SK-N-SH (cell line): ENCODE data around the gene NRL. TPM values are rescaled to one million over a fixed set of nuclear protein-coding genes. Genes with fewer than 3 reads are reported as not detected.
"Not testable (repeated sequence)": the region's sequence is repeated elsewhere in the genome, so short reads cannot be mapped to it uniquely, and the experiment has no call there.

Source experiments
- CTCF ChIA-PET: fragments of 300-600, 350-600 bp; formaldehyde crosslinking; extraction: SDS; loops from one replicate; lab custom pipeline; 2021; lab: Yijun Ruan, JAX
- POLR2A ChIA-PET: fragments of 350-600 bp; sonication (Branson Sonifier 250); formaldehyde crosslinking; extraction: SDS; loops from one replicate; lab custom pipeline; 2020; ENCODE audit warnings: antibody characterized with exemption, inconsistent platforms; lab: Yijun Ruan, JAX
- DNase-seq: peaks from one replicate; pipeline ENCODE4 v3.0.0; 2012
- H2AFZ ChIP-seq: fragments of 200-600 bp; sonication (generic); 2 replicates; pipeline ENCODE4 v1.8.1; 2016; ENCODE audit warnings: antibody characterized with exemption, mild to moderate bottlenecking, low read depth
- H3F3A ChIP-seq: fragments of 200-600 bp; sonication (generic); replicated peaks from 2 replicates; pipeline ENCODE3; 2016; ENCODE audit warnings: antibody characterized with exemption, mild to moderate bottlenecking; ENCODE audit not compliant: insufficient read depth
- H3K27ac ChIP-seq, 2 experiments: fragments of 200-500 bp in 1 of 2; fragments of 200-600 bp in 1 of 2; sonication (Bioruptor generic) in 1 of 2; sonication (generic), shearing (Covaris generic) in 1 of 2; 2 replicates each; pipeline versions ENCODE4 v1.5.1 to v1.6.1; 2014 to 2016; ENCODE audit warnings: low read depth in 2 of 2, inconsistent platforms in 1 of 2, low read length in 1 of 2, mild to moderate bottlenecking in 1 of 2, mixed read lengths in 1 of 2
- H3K27me3 ChIP-seq: fragments of 200-600 bp; sonication (generic), shearing (Covaris generic); 2 replicates; pipeline ENCODE4 v1.6.1; 2016; ENCODE audit warnings: mixed run types; ENCODE audit not compliant: insufficient read depth
- H3K36me3 ChIP-seq, 2 experiments: fragments of 200-500 bp in 1 of 2; fragments of 200-600 bp in 1 of 2; sonication (Bioruptor generic) in 1 of 2; sonication (generic) in 1 of 2; replicated peaks in 1 of 2; 2 replicates each; pipeline versions ENCODE3 to v1.5.1; 2014 to 2016; ENCODE audit warnings: low read length in 1 of 2, mild to moderate bottlenecking in 1 of 2; ENCODE audit not compliant: insufficient read depth in 2 of 2, control insufficient read depth in 1 of 2
- H3K4me1 ChIP-seq, 2 experiments: fragments of 200-500 bp in 1 of 2; fragments of 200-600 bp in 1 of 2; sonication (Bioruptor generic) in 1 of 2; sonication (generic), shearing (Covaris generic) in 1 of 2; 2 replicates each; pipeline versions ENCODE4 v1.5.1 to v1.6.1; 2014 to 2016; ENCODE audit warnings: low read depth in 1 of 2, low read length in 1 of 2, mixed run types in 1 of 2; ENCODE audit not compliant: insufficient read depth in 2 of 2, control insufficient read depth in 1 of 2
- H3K4me2 ChIP-seq: fragments of 200-600 bp; sonication (generic), shearing (Covaris generic); 2 replicates; pipeline ENCODE4 v1.6.1; 2017; ENCODE audit warnings: mixed run types
- H3K4me3 ChIP-seq, 2 experiments: fragments of 200-500 bp in 1 of 2; fragments of 200-600 bp in 1 of 2; sonication (Bioruptor generic) in 1 of 2; sonication (generic), shearing (Covaris generic) in 1 of 2; 2 replicates each; pipeline versions ENCODE4 v1.5.1 to v1.8.1; 2014 to 2016; ENCODE audit warnings: low read depth in 2 of 2, inconsistent platforms in 1 of 2, low read length in 1 of 2, mild to moderate bottlenecking in 1 of 2, mixed read lengths in 1 of 2, moderate library complexity in 1 of 2
- H3K79me2 ChIP-seq: fragments of 200-600 bp; sonication (generic); 2 replicates; pipeline ENCODE4 v1.8.1; 2017; ENCODE audit warnings: mild to moderate bottlenecking; ENCODE audit not compliant: insufficient read depth
- H3K9ac ChIP-seq: fragments of 200-600 bp; sonication (generic); 2 replicates; pipeline ENCODE4 v1.6.1; 2017; ENCODE audit warnings: mixed run types
- H3K9me2 ChIP-seq: fragments of 200-600 bp; sonication (generic); 2 replicates; pipeline ENCODE4 v1.6.1; 2017; ENCODE audit warnings: mixed run types
- H3K9me3 ChIP-seq: fragments of 200-600 bp; sonication (generic); 2 replicates; pipeline ENCODE4 v1.6.1; 2017; ENCODE audit warnings: mixed run types, mild to moderate bottlenecking, moderate library complexity
- H4K20me1 ChIP-seq: fragments of 200-600 bp; sonication (generic); 2 replicates; pipeline ENCODE4 v1.6.1; 2017; ENCODE audit warnings: mild to moderate bottlenecking, mixed run types; ENCODE audit not compliant: insufficient read depth
- CHD2 ChIP-seq: fragments of 150-350 bp; IDR thresholded peaks from 2 replicates; pipeline ENCODE4 v1.6.1; 2018; ENCODE audit warnings: low read length; ENCODE audit not compliant: partially characterized antibody
- EZH2phosphoT487 ChIP-seq: fragments of 200-600 bp; sonication (generic); IDR thresholded peaks from 2 replicates; pipeline ENCODE4 v1.6.1; 2017; ENCODE audit warnings: low read depth, mixed run types, mild to moderate bottlenecking, antibody characterized with exemption, moderate library complexity, borderline replicate concordance
- FOSL2 ChIP-seq: IDR thresholded peaks from 2 replicates; pipeline ENCODE4 v1.4.0; 2012; ENCODE audit warnings: low read depth, mild to moderate bottlenecking, moderate library complexity, borderline replicate concordance
- FOXJ3 ChIP-seq: sonication (generic); formaldehyde crosslinking; IDR thresholded peaks from 2 replicates; pipeline ENCODE4 v1.5.1; 2020; ENCODE audit warnings: mild to moderate bottlenecking, missing genetic modification reagents
- MEF2A ChIP-seq: IDR thresholded peaks from 2 replicates; pipeline ENCODE4 v1.4.0; 2012; ENCODE audit warnings: low read depth, borderline replicate concordance
- MXI1 ChIP-seq: IDR thresholded peaks from 2 replicates; pipeline ENCODE4 v1.6.1; 2012; ENCODE audit warnings: mild to moderate bottlenecking, low read depth, low read length, improper control_type of control experiment
- NFIC ChIP-seq: IDR thresholded peaks from 2 replicates; pipeline ENCODE4 v1.4.0; 2012; ENCODE audit warnings: borderline replicate concordance
- RAD21 ChIP-seq: IDR thresholded peaks from 2 replicates; pipeline ENCODE4 v1.6.1; 2012; ENCODE audit warnings: mild to moderate bottlenecking, low read length
- RCOR1 ChIP-seq: fragments of 150-350 bp; IDR thresholded peaks from 2 replicates; pipeline ENCODE4 v1.6.1; 2017; ENCODE audit warnings: antibody characterized with exemption, low read length
- RXRA ChIP-seq: IDR thresholded peaks from 2 replicates; pipeline ENCODE4 v1.4.0; 2012; ENCODE audit warnings: low read depth, mild to moderate bottlenecking, borderline replicate concordance
- SIN3A ChIP-seq: IDR thresholded peaks from 2 replicates; pipeline ENCODE4 v1.6.1; 2012; ENCODE audit warnings: low read depth, mild to moderate bottlenecking, low read length, moderate library complexity, borderline replicate concordance
- SMC3 ChIP-seq: IDR thresholded peaks from 2 replicates; pipeline ENCODE4 v1.6.1; 2012; ENCODE audit warnings: low read depth, low read length, improper control_type of control experiment
- TAF1 ChIP-seq: IDR thresholded peaks from 2 replicates; pipeline ENCODE4 v1.6.1; 2012; ENCODE audit warnings: low read depth, mild to moderate bottlenecking, low read length, moderate library complexity, borderline replicate concordance
- TCF12 ChIP-seq: IDR thresholded peaks from 2 replicates; pipeline ENCODE4 v1.4.0; 2012
- TEAD4 ChIP-seq: IDR thresholded peaks from 2 replicates; pipeline ENCODE4 v1.4.0; 2012; ENCODE audit warnings: mild to moderate bottlenecking, borderline replicate concordance; ENCODE audit not compliant: insufficient read depth
- USF2 ChIP-seq: fragments of 150-350 bp; IDR thresholded peaks from 2 replicates; pipeline ENCODE4 v1.6.1; 2017; ENCODE audit warnings: antibody characterized with exemption, low read length, low read depth, borderline replicate concordance
- YY1 ChIP-seq: IDR thresholded peaks from 2 replicates; pipeline ENCODE4 v1.4.0; 2012; ENCODE audit warnings: low read depth, mild to moderate bottlenecking
- WGBS: methylation state at CpG from one replicate; pipeline ENCODE4 v1.1.6; 2017; ENCODE audit warnings: low lambda C conversion rate; 5-methylcytosine and 5-hydroxymethylcytosine counted together
- polyA plus RNA-seq, 3 experiments: library from polyadenylated mRNA; depleted of rRNA; stranded (reverse); fragments of >200 nt; gene quantifications; 2 replicates each; pipeline ENCODE4 v1.2.3, GENCODE V29; 2012

NRL gene
- polyA plus RNA-seq, 1 of the 3 experiments (the other 2 are of a cell fraction) = 0.76 TPM

- no peaks in the 10 kb centered on the region for H3K9me2 ChIP-seq
- no peaks in the 10 kb centered on the region for H3K27me3 ChIP-seq
- H3K4me1 ChIP-seq = peaks cover 0 to 5% of the 10 kb centered on the region in 2 experiments; a peak in 1 of 4 replicates
- no peak overlapping the region for H3K27ac ChIP-seq
- no peak overlapping the region for H3K4me2 ChIP-seq
- DNase-seq = no peak
- H3K9me3 ChIP-seq = no peaks in the 10 kb centered on the region
- H2AFZ ChIP-seq = no peak overlapping the region
- H3K36me3 ChIP-seq = no peaks in the 10 kb centered on the region
- no peak overlapping the region for H3K4me3 ChIP-seq
- ChIA-PET POLR2A (interaction anchor here (1.2 kb wide), 1 partner anchor 44 kb away, joined by 4 read pairs; no protein-coding TSS in a partner anchor), CTCF (no interaction called here)
- no peaks in the 10 kb centered on the region for H3K79me2 ChIP-seq
- WGBS = 82% methylated on average over 14 of the region's 14 CpGs
- no peaks in the 10 kb centered on the region for H4K20me1 ChIP-seq
- no peak overlapping the region for H3K9ac ChIP-seq
- peaks cover 6% of the 10 kb centered on the region for H3F3A ChIP-seq
- TF ChIP-seq FOSL2 (no peak), RCOR1 (no peak), RXRA (no peak), TEAD4 (no peak), SIN3A (no peak)
These were observed 77.1 kb downstream of the NRL start for GRCh38 chr14:24037658-24038037.

GRCh38 chr14:24036963-24037657 lies 77.6 kb downstream of the NRL start:
- Histone ChIP-seq H3K4me2 (peak overlapping the region; percentile 80), H3K27ac (peak overlapping the region in 1 of 2 experiments; percentile 47; a peak in 1 of 4 replicates), H2AFZ (peak overlapping the region; percentile 90), H3K9ac (peak overlapping the region; percentile 44; the same call in 1 of the 2 replicates), H3K4me3 (peak overlapping the region; percentile 61 to 66)
- H3K27me3 ChIP-seq, H3K9me2 ChIP-seq, H4K20me1 ChIP-seq, H3K36me3 ChIP-seq, DNase-seq, H3K79me2 ChIP-seq, H3K9me3 ChIP-seq, H3K4me1 ChIP-seq, H3F3A ChIP-seq, POLR2A ChIA-PET: not testable (repeated sequence)
- 46% methylated on average over 10 of the region's 10 CpGs for WGBS
- CTCF ChIA-PET = interaction anchor here (1.5 kb wide), 1 partner anchor 71 kb away, joined by 8 read pairs; no protein-coding TSS in a partner anchor

- H3K9me3 ChIP-seq = no peaks in the 10 kb centered on the region
- H3K4me3 ChIP-seq = peak overlapping the region; percentile 61 to 66
- WGBS = under 1% methylated on average over 27 of the region's 50 CpGs
- H2AFZ ChIP-seq = peak overlapping the region; percentile 90
- no peaks in the 10 kb centered on the region for H3K36me3 ChIP-seq
- ChIA-PET POLR2A (interaction anchor here (0.9 kb wide), 1 partner anchor 99 kb away, joined by 3 read pairs; the partner anchor contains the start of gene PSME1), CTCF (interaction anchor here (1.0 to 1.5 kb wide), 2 partner anchors 22 to 72 kb away, joined by 3 to 8 read pairs; no protein-coding TSS in a partner anchor)
- peak overlapping the region; percentile 80 for H3K4me2 ChIP-seq
- no peaks in the 10 kb centered on the region for H3K9me2 ChIP-seq
- H3K79me2 ChIP-seq = no peaks in the 10 kb centered on the region
- H3K4me1 ChIP-seq = peaks cover 0 to 5% of the 10 kb centered on the region in 2 experiments; a peak in 1 of 4 replicates
- H3K27ac ChIP-seq = peak overlapping the region; percentile 29 to 79; a peak in 3 of 4 replicates
- peak; percentile 84 for DNase-seq
- peak overlapping the region; percentile 44 for H3K9ac ChIP-seq
- H3F3A ChIP-seq = peaks cover 6% of the 10 kb centered on the region
- H4K20me1 ChIP-seq = no peaks in the 10 kb centered on the region
- no peaks in the 10 kb centered on the region for H3K27me3 ChIP-seq
- TF ChIP-seq RCOR1 = no peak
- TF ChIP-seq NFIC = no peak
- TF ChIP-seq TEAD4 = no peak
- TF ChIP-seq SMC3 = peak; percentile 34
- TF ChIP-seq TCF12 = no peak
- TF ChIP-seq SIN3A = no peak
- TF ChIP-seq MEF2A = no peak
- peak; percentile 26; the same call in 1 of the 2 replicates for TF ChIP-seq TAF1
- TF ChIP-seq RXRA = no peak
- TF ChIP-seq YY1 = 0 out of 2 replicates have a peak, but pooled peaks have one; percentile 34
- no peak for TF ChIP-seq MXI1
- no peak for TF ChIP-seq USF2
- peak; percentile 51 for TF ChIP-seq CHD2
- TF ChIP-seq EZH2phosphoT487 = no peak
- TF ChIP-seq FOXJ3 (CRISPR knock-in tag) = no peak
- peak; percentile 58 for TF ChIP-seq RAD21
These were observed 78.4 kb downstream of the NRL start for GRCh38 chr14:24036169-24036962.
